Fibroblast of pulmonary artery (primary cell): ENCODE data around the gene MLXIP.

ENCODE experiments used
- DNase-seq: peaks from one replicate; pipeline ENCODE4 v3.0.0-alpha.2; 2010; ENCODE audit warnings: low read depth
- H3K4me3 ChIP-seq: replicated peaks from 2 replicates; pipeline ENCODE4 v1.5.1; 2011; ENCODE audit warnings: low read depth, mild to moderate bottlenecking, control low read depth, low read length, moderate library complexity
- CTCF ChIP-seq: IDR thresholded peaks from 2 replicates; pipeline ENCODE4 v1.5.1; 2011; ENCODE audit warnings: mild to moderate bottlenecking, control low read depth, low read length, inconsistent platforms; ENCODE audit errors: missing control alignments

MLXIP gene

GRCh38 chr12:122150127-122150681 is 71.6 kb downstream of the MLXIP start:
- H3K4me3 ChIP-seq, result no peak overlapping the region
- DNase-seq, result no peak
- no peak for TF ChIP-seq CTCF

GRCh38 chr12:122152754-122153153 is 74.2 kb downstream of the MLXIP start:
- TF ChIP-seq CTCF, result no peak
- no peak for DNase-seq
- H3K4me3 ChIP-seq, result no peak overlapping the region

- no peak for TF ChIP-seq CTCF
- no peak overlapping the region for H3K4me3 ChIP-seq
- DNase-seq, result no peak
Measured at GRCh38 chr12:122155705-122156104, 77.1 kb downstream of the MLXIP start.

GRCh38 chr12:122158700-122159285 is 80.2 kb downstream of the MLXIP start:
- no peak for TF ChIP-seq CTCF
- DNase-seq, result no peak
- H3K4me3 ChIP-seq, result no peak overlapping the region

- no peak for DNase-seq
- TF ChIP-seq CTCF, result no peak
- no peak overlapping the region for H3K4me3 ChIP-seq
Measured at GRCh38 chr12:122159882-122160281, 81.3 kb downstream of the MLXIP start.

GRCh38 chr12:122160761-122161160 is 82.2 kb downstream of the MLXIP start:
- TF ChIP-seq CTCF, result no peak
- no peak for DNase-seq

GRCh38 chr12:122161682-122162081 is 83.1 kb downstream of the MLXIP start:
- H3K4me3 ChIP-seq, result no peak overlapping the region
- DNase-seq, result no peak
- TF ChIP-seq CTCF, result no peak

More at GRCh38 chr12:122160761-122161160, 82.2 kb downstream of the MLXIP start:
- no peak overlapping the region for H3K4me3 ChIP-seq
